Measurements from ENCODE around the gene EVC2.

DNA sequence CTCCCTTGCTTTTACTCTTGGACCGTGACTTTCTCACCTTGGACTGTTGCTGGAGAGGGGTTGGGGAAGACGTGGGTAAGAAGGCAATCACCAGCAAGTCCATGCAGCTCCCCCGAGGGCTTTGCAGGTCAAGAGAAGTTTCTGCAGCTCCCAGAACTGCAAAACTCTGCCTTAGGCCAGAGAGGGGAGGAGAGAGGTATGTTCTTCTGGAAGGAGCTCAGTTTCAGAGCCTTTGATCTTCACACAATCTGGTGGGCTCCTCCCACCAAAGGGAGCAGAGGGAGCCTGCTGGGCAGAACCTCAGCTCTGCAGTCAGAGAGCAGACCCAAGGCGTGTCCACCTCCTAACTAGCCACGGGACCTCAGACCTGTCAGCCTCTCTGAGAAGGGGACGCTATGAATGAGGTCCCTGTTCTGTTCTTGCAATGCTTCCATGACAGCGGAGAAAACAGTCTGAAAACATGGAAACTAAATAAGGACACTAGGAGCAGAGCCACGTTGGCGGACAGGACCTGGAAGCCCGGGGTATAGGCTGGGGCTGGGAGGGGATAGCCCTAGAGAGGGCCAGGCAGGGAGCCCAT lies 92.8 kb downstream of the EVC2 start:
- TF ChIP-seq TRAFD1 (CRISPR knock-in tag; IDR thresholded peaks at IDR 0.05; ENCODE audit: borderline replicate concordance) (no peak), JUN (CRISPR knock-in tag; IDR thresholded peaks at IDR 0.05) (no peak), SMC3 (IDR thresholded peaks at IDR 0.05; ENCODE audit: low read length) (no peak), ZSCAN25 (CRISPR knock-in tag; IDR thresholded peaks at IDR 0.05) (no peak), BHLHE40 (IDR thresholded peaks at IDR 0.05; ENCODE audit: low read length) (no peak), MYC (CRISPR knock-in tag; IDR thresholded peaks at IDR 0.05; ENCODE audit: borderline replicate concordance) (no peak), GATAD2A (CRISPR knock-in tag; IDR thresholded peaks at IDR 0.05) (no peak), CBFB (CRISPR knock-in tag; IDR thresholded peaks at IDR 0.05) (no peak), FUBP1 (CRISPR knock-in tag; IDR thresholded peaks at IDR 0.05; ENCODE audit: borderline replicate concordance) (no peak)
- TF ChIP-seq, protein P1, sequence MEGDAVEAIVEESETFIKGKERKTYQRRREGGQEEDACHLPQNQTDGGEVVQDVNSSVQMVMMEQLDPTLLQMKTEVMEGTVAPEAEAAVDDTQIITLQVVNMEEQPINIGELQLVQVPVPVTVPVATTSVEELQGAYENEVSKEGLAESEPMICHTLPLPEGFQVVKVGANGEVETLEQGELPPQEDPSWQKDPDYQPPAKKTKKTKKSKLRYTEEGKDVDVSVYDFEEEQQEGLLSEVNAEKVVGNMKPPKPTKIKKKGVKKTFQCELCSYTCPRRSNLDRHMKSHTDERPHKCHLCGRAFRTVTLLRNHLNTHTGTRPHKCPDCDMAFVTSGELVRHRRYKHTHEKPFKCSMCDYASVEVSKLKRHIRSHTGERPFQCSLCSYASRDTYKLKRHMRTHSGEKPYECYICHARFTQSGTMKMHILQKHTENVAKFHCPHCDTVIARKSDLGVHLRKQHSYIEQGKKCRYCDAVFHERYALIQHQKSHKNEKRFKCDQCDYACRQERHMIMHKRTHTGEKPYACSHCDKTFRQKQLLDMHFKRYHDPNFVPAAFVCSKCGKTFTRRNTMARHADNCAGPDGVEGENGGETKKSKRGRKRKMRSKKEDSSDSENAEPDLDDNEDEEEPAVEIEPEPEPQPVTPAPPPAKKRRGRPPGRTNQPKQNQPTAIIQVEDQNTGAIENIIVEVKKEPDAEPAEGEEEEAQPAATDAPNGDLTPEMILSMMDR (CRISPR knock-in tag; IDR thresholded peaks at IDR 0.05) = no peak
